ENCODE data around the gene XXYLT1. TPM values are rescaled to one million over a fixed set of nuclear protein-coding genes. Genes with fewer than 3 reads are reported as not detected.

Gene XXYLT1
- total and polyA plus RNA-seq, 9 of the 15 experiments (the other 6 are each of a cell fraction or from before 2014, with no cell fraction given), result 1.9 to 18.9 (median 15.0) TPM

- H3K4me2 ChIP-seq (ENCODE audit: insufficient read depth, low read length), result no peak overlapping the region
- FAIRE-seq (no peak), ATAC-seq (no peak), DNase-seq (ENCODE audit: extremely low read depth in 1 of 4, low spot score in 3 of 4) (no peak)
- WGBS (ENCODE audit: insufficient coverage, low coverage, missing lambda C conversion rate), result 85% methylated on average over 8 of the region's 8 CpGs
- no peak overlapping the region for H3K27ac ChIP-seq (ENCODE audit: extremely low read depth, low read depth, low read length)
- H3K4me3 ChIP-seq, result no peak overlapping the region
- 0 out of 2 replicates have a peak, but pooled peaks cover 4% of the 10 kb centered on the region for H3K9me3 ChIP-seq (replicated peaks; ENCODE audit: control insufficient read depth, insufficient read depth, low read depth, low read length)
- no TSS peak for BruUV-seq (replicated peaks)
- no peaks in the 10 kb centered on the region for H3K27me3 ChIP-seq (ENCODE audit: control insufficient read depth in 2 of 2, insufficient read depth in 2 of 2, low read length in 2 of 2)
- POLR2A ChIA-PET, result interaction anchor here (0.8 to 1.1 kb wide), 2 partner anchors 17 to 20 kb away, joined by 3 read pairs; no protein-coding TSS in a partner anchor
- no peak overlapping the region for H2AFZ ChIP-seq (ENCODE audit: low read depth, low read length)
- intact Hi-C loops (cut with micrococcal nuclease), result no loop called here
- no peaks in the 10 kb centered on the region for H3K36me3 ChIP-seq (ENCODE audit: control insufficient read depth, insufficient read depth, low read length)
- no peaks in the 10 kb centered on the region for H3K9me1 ChIP-seq (ENCODE audit: control insufficient read depth, insufficient read depth, low read length)
- in situ Hi-C loops (cut with MboI), result no loop called here
- TF ChIP-seq ZNF165 (CRISPR knock-in tag; IDR thresholded peaks at IDR 0.05; ENCODE audit: borderline replicate concordance) (no peak), SRSF9 (IDR thresholded peaks at IDR 0.05; ENCODE audit: borderline replicate concordance, low read depth, low read length) (no peak), GATA2 (CRISPR knock-in tag; IDR thresholded peaks at IDR 0.05) (no peak), STAT5A (IDR thresholded peaks at IDR 0.05; ENCODE audit: borderline replicate concordance, low read length) (no peak), THRB (CRISPR knock-in tag; conservative IDR thresholded peaks at IDR 0.05) (no peak)
- H3K9ac ChIP-seq (ENCODE audit: insufficient read depth in 1 of 2, low read depth in 2 of 2, low read length in 2 of 2), result no peak overlapping the region
- H3K4me1 ChIP-seq (replicated peaks in 1 of 2; ENCODE audit: control insufficient read depth in 2 of 2, insufficient read depth in 2 of 2, low read length in 2 of 2), result peaks cover 43 to 50% of the 10 kb centered on the region in 2 experiments
- no peaks in the 10 kb centered on the region for H4K20me1 ChIP-seq (replicated peaks; ENCODE audit: control insufficient read depth, insufficient read depth, low read length)
- CTCF ChIA-PET (ENCODE audit: low intra/inter-chr PET ratio), result no interaction called here
- peaks cover 11% of the 10 kb centered on the region; the same call in 1 of the 3 replicates for H3K79me2 ChIP-seq (ENCODE audit: control insufficient read depth, insufficient read depth, low read length)
Measured at GRCh38 chr3:195146131-195146530, 124.8 kb downstream of the XXYLT1 start.

Data from K562 (cell line).